Pancreas (tissue), 10 donors: Measurements from ENCODE around the gene INAFM2. TPM values are rescaled to one million over a fixed set of nuclear protein-coding genes. Genes with fewer than 3 reads are reported as not detected.

Experiments
- ATAC-seq, 4 donors: fragments of 200-7000 bp; cut with Tn5 transposase; one replicate each; pipeline versions ENCODE4 v1.8.0 to v1.9.1; 2020; ENCODE audit warnings: mild to moderate bottlenecking in 4 of 4, moderate library complexity in 4 of 4
- DNase-seq, 6 donors: peaks; one replicate each; pipeline ENCODE4 v3.0.0-alpha.2; 2020
- FAIRE-seq: peaks from 2 replicates; lab custom pipeline; 2012; peaks lifted over from hg19 to GRCh38; lab: Jason Lieb, UNC
- H3K27ac ChIP-seq, 4 donors: fragments of 200-600 bp; sonication (generic); 1 replicate in 3 of 4; 2 replicates in 1 of 4; pipeline versions ENCODE4 v1.5.0 to v1.8.0; 2020
- H3K27me3 ChIP-seq, 4 donors: fragments of 200-600 bp; one replicate each; pipeline ENCODE4 v1.8.0; 2021
- H3K36me3 ChIP-seq, 3 donors: fragments of 200-600 bp; sonication (generic) in 1 of 3; one replicate each; pipeline versions ENCODE4 v1.5.0 to v1.8.0; 2020 to 2021
- H3K4me1 ChIP-seq, 3 donors: fragments of 200-600 bp; one replicate each; pipeline ENCODE4 v1.8.0; 2021
- H3K4me3 ChIP-seq, 4 donors: fragments of 200-600 bp; sonication (generic) in 2 of 4; one replicate each; pipeline versions ENCODE4 v1.5.0 to v1.8.0; 2020 to 2021
- H3K9me3 ChIP-seq, 4 donors: fragments of 200-600 bp; one replicate each; pipeline ENCODE4 v1.8.0; 2021
- WGBS, 2 donors: extraction: QIAGEN DNeasy Blood & Tissue Kit; methylation state at CpG; one replicate each; pipeline ENCODE4 v1.1.7; 2013; 5-methylcytosine and 5-hydroxymethylcytosine counted together
- intact Hi-C, 3 donors: fragments of 100-400 bp; cut with DNase I; formaldehyde crosslinking; loops; one replicate each; pipeline versions ENCODE4 v1.11.1 to v1.14.2; 2022
- polyA plus RNA-seq, 2 donors: library from polyadenylated mRNA; stranded (reverse); fragments of 200-250 nt; gene quantifications; one replicate each; pipeline ENCODE4 v1.2.3, GENCODE V29; 2013
- total RNA-seq, 6 donors: library from RNA; stranded (reverse); fragmentation: NEBNext Ultra II Directional in 4 of 6; extraction: Animal tissue kit (Norgen Biotek cat#: 25700) in 4 of 6; gene quantifications; one replicate each; pipeline versions ENCODE4 v1.2.1 to v1.2.4, GENCODE V29; 2021 to 2023
- TF ChIP-seq, protein P1 (sequence below), 4 donors: fragments of 200-600 bp; sonication (generic) in 3 of 4; IDR thresholded peaks; one replicate each; pipeline versions ENCODE4 v1.5.0 to v1.8.0; 2021; ENCODE audit warnings: antibody characterized with exemption in 4 of 4
- donor health status: healthy with polysubstance abuse.
- donor health status: DM: no; HTN: no; CAD: no; lungs with moderate emphysema.
- donor health status: DM: no; HTN: no; CAD: no.
- donor health status: control.
- donor health status: control.
- donor health status: Bipolar disorder and iron deficiency.
- donor health status: DM: yes; HTN: yes; CAD: no.
- donor health status: DM: no; HTN: no; CAD: no.
- donor health status: DM: no; HTN: no; CAD: no.
- donor health status: DM: yes; HTN: yes; CAD: no.

The INAFM2 gene
- total and polyA plus RNA-seq, 8 donors = 6.5 to 16.4 (median 11.3) TPM

DNA sequence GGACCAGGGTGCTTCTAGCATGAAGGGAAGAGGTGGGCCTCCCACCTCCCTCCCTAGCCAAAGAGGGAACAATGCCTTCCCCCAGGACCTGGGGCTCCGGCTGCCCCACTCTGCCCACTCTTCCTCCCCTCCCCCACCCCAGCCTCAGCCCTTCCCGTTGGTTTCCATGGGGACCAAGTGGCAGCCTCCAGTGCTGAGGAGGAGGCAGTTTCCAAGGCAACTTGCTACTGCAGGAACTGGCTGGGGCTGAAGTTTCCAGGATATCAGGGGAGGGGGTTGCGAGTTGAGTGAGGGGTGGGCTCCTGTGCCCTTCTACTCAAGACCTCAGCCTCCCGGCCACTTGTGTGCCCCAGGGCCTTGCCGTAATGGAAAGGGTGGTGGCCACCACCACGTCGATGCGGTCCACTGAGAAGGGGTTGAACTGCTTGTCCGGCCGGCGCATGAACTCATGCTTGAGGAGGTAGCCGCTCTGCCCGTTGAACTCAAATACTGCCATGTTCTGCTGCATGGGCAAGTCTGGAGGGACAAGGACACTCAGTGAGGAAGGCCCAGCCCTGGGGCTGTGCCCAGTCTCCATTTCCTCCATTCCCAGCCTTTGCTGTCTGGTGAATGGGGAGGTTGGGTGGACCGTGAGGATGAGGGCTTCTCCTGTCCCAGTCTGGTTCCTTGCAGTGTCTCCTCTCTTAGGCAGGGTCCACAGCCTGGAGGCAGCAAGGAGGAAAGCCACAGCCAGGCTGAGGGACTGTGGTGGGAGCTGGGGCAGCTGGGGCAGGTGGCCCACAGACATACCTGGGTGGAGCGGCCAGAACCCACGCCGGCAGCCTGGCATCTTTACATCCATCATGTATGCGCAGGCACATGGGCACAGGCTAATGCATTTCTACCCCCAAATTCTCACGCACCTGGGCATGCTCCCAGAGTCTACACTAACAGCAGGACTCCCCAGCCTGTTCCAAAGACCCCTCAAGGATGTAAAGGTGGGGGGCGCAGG lies 29.3 kb upstream of the INAFM2 start:
- no peaks in the 10 kb centered on the region for H3K36me3 ChIP-seq
- intact Hi-C loops = no loop called here
- FAIRE-seq (no peak), DNase-seq (peak in 2 of 6 donors; percentile 15 to 48), ATAC-seq (no peak)
- TF ChIP-seq, protein P1, sequence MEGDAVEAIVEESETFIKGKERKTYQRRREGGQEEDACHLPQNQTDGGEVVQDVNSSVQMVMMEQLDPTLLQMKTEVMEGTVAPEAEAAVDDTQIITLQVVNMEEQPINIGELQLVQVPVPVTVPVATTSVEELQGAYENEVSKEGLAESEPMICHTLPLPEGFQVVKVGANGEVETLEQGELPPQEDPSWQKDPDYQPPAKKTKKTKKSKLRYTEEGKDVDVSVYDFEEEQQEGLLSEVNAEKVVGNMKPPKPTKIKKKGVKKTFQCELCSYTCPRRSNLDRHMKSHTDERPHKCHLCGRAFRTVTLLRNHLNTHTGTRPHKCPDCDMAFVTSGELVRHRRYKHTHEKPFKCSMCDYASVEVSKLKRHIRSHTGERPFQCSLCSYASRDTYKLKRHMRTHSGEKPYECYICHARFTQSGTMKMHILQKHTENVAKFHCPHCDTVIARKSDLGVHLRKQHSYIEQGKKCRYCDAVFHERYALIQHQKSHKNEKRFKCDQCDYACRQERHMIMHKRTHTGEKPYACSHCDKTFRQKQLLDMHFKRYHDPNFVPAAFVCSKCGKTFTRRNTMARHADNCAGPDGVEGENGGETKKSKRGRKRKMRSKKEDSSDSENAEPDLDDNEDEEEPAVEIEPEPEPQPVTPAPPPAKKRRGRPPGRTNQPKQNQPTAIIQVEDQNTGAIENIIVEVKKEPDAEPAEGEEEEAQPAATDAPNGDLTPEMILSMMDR (IDR thresholded peaks at IDR 0.05) = no peak
- no peaks in the 10 kb centered on the region for H3K27me3 ChIP-seq
- 88 to 94% methylated on average over 19 to 20 of the region's 20 CpGs for WGBS, 2 donors
- no peak overlapping the region for H3K27ac ChIP-seq
- no peaks in the 10 kb centered on the region for H3K9me3 ChIP-seq
- H3K4me3 ChIP-seq = no peak overlapping the region
- peaks cover 0 to 11% (median 5%) of the 10 kb centered on the region in 3 donors for H3K4me1 ChIP-seq

DNA sequence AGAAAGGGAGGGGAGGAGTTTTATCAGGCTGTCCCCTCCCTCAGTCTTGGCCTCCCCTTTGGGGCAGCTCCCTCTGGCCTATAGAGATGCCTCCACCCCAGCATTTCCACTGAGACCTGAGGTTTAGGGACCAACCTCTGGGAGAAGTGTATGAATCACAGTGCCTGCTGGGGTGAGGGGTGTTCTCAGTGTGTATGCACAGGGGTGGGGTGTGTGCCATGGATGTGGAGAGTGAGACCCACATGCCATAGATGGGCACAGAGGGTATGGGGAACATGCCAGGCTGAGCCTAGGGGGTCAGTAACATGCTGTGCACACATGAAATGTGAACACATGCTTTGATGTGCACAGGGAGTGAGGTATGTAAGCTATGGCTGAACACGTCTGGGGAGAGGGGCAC lies 28.2 kb upstream of the INAFM2 start:
- Histone ChIP-seq H3K27ac (no peak overlapping the region), H3K4me3 (no peak overlapping the region), H3K36me3 (no peaks in the 10 kb centered on the region), H3K27me3 (no peaks in the 10 kb centered on the region), H3K4me1 (peaks cover 0 to 10% (median 5%) of the 10 kb centered on the region in 3 donors), H3K9me3 (no peaks in the 10 kb centered on the region)
- no peak for ATAC-seq
- FAIRE-seq = no peak
- DNase-seq = peak in 2 of 6 donors; percentile 15 to 21
- intact Hi-C loops = no loop called here
- TF ChIP-seq, protein P1 (IDR thresholded peaks at IDR 0.05) = no peak
- 80 to 91% methylated on average over 1 of the region's 1 CpG for WGBS, 2 donors

DNA sequence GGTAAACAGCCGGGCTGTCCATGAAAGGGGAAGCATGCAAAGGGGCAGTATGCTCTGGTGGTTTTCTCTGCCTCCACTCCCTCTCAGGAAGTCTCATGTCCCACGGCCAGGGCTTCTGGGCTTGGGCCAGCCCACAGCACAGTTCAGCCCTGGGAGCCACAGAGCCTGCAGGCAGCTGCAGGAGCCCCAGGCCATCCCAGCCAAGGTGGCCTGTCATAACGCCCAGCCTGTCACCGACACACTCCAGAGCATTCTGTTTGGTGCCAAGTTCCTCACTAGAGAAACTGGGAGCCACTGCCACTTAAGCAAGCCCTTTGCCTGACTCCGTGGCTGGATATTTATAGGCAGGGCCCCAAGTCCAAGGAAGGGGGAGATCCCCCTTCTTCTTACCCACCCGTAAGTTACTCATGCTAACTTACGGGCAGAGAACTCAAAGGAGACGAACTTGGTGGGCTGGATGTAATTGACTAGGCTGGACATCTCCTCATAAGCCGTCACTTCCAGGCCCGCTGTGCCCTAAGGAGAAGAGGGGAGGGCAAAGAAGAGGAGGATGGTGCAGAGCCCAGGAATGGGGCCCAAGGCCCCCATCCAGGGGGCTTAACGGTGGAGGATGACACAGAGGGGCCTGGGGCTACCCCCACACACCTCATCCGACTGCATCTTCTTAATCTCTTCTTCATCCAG lies 27.5 kb upstream of the INAFM2 start:
- ATAC-seq (peak; percentile 83 to 89 (median 86)), DNase-seq (peak; percentile 31 to 86 (median 76)), FAIRE-seq (no peak)
- Histone ChIP-seq H3K4me3 (no peak overlapping the region), H3K36me3 (no peaks in the 10 kb centered on the region), H3K4me1 (peaks cover 0 to 8% (median 5%) of the 10 kb centered on the region in 3 donors), H3K27me3 (no peaks in the 10 kb centered on the region), H3K27ac (no peak overlapping the region), H3K9me3 (no peaks in the 10 kb centered on the region)
- intact Hi-C loops = no loop called here
- TF ChIP-seq, protein P1 (IDR thresholded peaks at IDR 0.05) = no peak
- 57 to 58% methylated on average over 12 of the region's 12 CpGs for WGBS, 2 donors

DNA sequence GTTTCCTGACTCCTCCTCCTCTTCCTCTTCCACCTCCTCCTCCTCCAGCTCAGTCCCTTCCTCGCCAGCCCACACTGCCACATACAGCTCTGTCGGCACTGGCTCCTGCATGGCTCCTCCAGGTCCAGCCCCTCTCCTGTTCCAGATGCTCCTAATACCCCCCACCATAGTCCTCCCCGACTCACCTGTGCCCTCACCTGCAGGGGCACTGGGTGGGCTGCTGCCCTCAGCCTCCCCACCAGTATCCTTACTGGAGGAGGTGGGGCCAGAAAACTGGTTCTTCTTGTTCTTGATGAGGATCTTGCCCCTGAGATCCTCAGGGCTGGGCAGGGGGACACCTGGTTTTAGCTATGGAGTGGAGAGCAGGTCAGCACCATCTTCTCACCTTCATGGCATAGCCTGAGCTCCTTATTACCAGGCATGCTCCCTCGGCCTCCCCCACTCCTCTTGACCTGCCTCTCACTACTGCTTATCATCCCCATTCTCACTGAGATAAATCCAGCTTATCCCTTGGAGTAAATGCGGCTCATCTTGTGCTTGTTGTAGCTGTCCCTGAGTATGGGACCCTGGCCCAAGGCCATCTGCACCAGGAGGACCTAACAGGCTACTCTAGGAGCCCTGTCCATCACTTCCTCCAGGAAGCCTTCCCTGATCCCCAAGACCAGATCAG lies 26.8 kb upstream of the INAFM2 start:
- Histone ChIP-seq H3K27me3 (no peaks in the 10 kb centered on the region), H3K4me1 (peaks cover 0 to 5% (median 3%) of the 10 kb centered on the region in 3 donors), H3K36me3 (no peaks in the 10 kb centered on the region), H3K27ac (no peak overlapping the region), H3K9me3 (no peaks in the 10 kb centered on the region), H3K4me3 (no peak overlapping the region)
- peak in 3 of 6 donors; percentile 24 to 32 (median 32) for DNase-seq
- TF ChIP-seq, protein P1 (IDR thresholded peaks at IDR 0.05) = no peak
- intact Hi-C loops = no loop called here
- ATAC-seq = no peak
- FAIRE-seq = no peak
- 85 to 88% methylated on average over 5 of the region's 5 CpGs for WGBS, 2 donors
